Smooth muscle cell of the brain vasculature (primary cell): ENCODE data around the gene MAT1A.

ENCODE experiments used
- DNase-seq: peaks from one replicate; pipeline ENCODE4 v3.0.0-alpha.2; 2012; ENCODE audit warnings: low read depth, low spot score

Gene MAT1A

GRCh38 chr10:80283119-80283518 is 6.3 kb downstream of the MAT1A start:
- DNase-seq, result no peak

DNA sequence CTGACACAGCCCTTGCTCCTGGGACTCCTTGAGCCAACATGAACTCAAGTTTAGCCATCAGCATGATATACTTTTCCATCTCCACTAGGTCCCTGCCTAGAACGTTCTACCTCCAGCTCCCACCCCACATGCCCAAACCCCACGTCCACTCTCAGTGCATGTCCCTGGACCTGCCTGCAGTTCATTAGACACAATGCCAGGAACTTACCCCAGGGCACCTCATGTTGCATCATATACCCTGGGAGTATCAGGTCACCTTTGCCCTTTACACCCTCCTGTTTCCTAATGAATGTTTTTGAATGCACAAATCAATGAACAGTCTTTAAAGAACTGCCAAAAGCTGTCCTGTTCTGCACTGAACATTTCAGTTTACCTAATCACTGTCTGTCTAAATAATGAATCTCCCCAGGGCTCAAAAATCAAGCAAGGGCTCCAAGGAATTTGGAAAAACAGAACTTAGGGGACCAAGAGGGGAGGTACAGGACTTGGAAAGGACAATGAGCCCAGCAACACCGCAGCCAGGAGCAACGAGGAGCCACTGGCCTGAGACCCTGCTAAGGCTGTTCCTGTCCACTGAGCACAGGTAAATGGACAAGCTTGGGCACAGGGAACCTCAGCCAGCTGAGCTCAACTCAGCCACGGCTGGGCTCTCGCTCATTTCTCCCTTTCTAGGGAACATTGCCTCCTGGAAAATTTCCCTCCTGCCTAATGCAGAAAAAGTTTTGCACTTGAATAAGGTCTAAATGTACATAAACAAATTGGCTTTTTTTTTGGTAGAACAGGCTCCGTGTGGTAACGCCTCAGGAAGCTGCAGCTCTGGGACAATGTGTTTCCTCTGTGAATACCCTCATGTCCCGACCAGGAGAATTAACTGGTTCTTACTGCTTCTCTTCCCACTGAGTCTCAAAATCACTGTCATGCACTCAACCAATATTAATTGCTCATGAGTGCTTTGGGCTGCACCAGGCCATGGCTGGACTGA is 7.4 kb downstream of the MAT1A start:
- DNase-seq, result no peak

DNA sequence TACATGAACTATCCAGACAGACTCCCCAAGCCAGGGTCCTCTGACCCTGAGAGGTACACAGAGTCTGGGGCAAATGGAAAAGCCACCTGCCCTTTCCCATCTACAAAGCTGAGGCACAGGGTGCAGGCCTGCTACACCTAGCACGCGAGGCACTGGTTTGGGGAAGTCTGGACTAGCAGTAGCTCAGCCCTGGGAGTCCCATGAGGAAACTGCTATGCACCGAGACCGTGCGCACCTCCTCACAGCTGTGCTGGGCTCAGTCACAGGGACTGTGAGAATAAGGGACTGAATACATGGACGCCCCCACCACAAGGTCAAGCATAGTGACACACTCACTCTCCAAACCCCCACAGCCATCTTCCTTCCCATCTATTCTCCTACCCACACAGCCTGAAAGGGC is 8.2 kb downstream of the MAT1A start:
- no peak for DNase-seq

DNA sequence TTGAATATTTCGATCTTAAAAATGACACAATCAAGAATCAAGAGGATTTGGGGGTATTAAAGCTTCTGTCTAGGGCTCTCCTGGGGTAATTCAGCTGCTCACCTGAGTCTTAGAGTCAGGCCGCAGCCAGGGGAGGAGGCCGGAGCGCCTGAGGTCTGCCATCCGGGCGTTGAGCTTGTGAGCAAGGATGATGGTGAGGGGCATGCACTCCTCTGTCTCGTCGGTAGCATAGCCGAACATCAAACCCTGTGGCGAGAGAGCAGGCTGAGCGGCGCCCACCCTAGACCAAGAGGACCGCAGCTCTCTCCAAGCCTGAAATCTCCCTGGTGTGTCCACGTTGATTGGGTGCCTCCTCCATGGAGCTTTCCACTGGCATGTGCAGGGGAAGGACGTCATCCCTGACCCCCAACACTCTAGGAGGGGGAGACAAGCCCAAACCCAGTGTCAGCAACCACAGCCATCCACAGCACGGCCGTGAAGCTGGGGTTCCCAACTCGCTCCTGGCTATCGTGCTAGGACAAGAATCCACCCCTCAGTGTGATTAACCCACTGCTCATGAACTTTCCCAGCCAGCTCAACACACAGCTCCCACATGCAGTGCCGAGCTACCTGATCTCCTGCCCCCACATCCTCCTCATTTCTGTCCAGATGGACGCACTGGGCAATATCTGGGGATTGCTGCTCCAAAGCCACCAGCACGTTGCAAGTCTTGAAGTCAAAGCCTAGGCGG is 9.2 kb downstream of the MAT1A start:
- DNase-seq, result no peak

DNA sequence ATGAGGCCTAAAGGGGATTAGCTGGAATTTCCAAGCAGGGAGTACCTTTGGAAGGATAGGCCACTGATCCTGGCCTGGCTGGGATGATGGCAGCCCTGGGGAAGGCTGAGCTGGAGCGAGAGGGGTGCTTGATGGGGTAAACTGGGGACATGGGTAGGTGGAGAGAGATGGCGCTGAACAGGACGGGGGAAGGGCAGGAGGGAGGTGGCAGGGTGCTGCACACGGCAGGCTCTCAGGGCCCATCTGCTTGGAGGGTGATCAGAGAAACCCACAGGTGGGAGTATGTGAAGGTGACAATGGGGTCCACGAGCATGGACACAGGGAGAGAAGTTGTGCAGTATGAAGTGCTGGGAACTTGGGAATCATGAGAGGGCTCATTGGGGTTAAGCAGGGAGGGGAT is 10.3 kb downstream of the MAT1A start:
- DNase-seq, result no peak

GRCh38 chr10:80278480-80278879 is 11.0 kb downstream of the MAT1A start:
- DNase-seq, result no peak

- DNase-seq, result no peak
These were observed 11.7 kb downstream of the MAT1A start for GRCh38 chr10:80277567-80278250.

GRCh38 chr10:80277016-80277415 is 12.4 kb downstream of the MAT1A start:
- DNase-seq, result no peak

GRCh38 chr10:80276335-80276734 is 13.1 kb downstream of the MAT1A start:
- DNase-seq, result no peak

DNA sequence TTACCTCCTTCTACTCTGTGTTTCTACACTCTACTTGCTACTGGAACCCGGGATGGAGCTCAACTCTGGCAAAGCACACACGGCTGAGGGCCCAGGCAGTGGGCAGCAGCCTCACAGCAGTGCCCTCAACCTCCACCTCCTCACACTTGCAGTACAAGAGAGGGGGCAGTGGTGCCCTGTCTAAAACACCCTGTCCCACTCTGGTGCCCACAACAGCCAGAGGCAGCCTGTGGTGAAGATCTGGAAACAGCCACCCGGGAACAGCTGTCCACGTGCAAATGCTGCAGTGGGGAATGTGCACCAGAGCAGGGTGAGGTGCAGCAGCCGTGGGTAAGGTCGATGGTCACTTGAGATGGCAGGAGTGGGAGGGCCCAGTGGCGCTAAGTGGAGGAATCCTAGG is 13.7 kb downstream of the MAT1A start:
- no peak for DNase-seq

- no peak for DNase-seq
These were observed 14.3 kb downstream of the MAT1A start for GRCh38 chr10:80275135-80275498.

DNA sequence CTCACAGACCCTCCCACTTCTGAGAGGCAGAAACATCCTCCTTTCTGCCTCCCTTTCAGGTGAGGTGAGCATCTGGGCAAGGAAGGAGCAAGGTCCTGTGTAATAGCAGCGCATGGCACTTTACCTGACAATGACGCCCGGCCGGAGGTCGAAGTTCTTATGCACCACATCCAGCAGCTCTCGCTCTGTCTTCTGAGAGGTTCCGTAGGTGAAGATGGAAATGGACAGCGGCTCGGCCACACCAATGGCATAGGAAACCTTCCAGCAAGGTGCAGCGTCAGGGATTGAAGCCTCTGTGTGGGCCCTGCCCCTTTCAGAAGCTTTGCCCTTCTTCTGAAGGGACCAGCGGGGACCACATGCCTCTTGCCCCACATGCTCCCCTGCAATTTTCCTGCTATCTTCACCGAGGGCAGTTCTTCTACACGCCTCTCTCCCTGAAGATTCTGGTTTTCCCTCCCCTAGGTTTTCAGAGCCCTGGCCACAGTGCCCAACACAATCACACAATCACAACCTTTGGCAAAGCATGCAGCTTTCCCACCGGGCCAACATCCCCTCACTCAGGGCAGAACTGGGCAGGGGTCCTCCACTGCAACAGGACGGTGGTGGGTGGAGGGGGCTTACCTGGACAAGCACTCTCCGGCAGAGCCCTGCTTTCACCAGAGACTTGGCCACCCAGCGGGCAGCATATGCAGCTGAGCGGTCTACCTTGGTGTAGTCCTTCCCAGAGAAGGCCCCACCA is 14.9 kb downstream of the MAT1A start:
- no peak for DNase-seq

GRCh38 chr10:80273523-80274170 is 15.8 kb downstream of the MAT1A start:
- no peak for DNase-seq

DNA sequence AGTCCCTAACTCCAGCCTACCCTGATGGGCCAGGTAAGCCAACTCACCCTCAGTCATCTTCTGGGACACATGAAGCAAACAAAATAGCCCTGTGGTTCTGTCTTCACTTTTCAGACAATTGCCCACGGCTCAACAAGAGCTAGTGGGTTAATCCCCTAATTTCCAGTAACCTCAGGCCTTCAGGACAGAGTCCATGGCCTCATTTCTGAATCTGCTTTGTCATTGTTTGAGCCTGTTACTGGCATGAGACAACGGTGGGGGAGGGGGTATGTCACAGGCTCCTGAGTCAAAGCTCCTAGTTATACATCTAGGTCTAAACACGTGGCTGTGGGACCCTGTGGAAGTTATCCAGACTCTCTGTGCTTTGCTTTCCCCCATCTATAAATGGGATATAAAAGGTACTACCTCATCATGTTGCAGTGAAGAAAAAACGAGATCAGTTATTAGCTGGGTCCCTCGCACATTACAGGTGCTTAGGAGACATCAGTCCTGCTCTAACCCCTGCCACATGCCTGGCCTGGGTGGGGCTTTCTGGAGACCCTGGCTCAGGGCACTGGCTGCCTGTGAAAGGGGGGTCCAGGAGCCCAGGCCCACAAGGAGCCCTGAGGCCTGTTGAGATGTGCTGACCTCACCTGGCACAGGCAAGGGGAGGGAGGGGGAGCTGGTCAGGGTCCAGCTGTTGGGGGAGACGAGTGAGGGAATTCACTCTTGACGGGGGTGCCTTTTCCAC is 16.5 kb downstream of the MAT1A start:
- no peak for DNase-seq

GRCh38 chr10:80271416-80271815 is 18.0 kb downstream of the MAT1A start:
- DNase-seq, result no peak

DNA sequence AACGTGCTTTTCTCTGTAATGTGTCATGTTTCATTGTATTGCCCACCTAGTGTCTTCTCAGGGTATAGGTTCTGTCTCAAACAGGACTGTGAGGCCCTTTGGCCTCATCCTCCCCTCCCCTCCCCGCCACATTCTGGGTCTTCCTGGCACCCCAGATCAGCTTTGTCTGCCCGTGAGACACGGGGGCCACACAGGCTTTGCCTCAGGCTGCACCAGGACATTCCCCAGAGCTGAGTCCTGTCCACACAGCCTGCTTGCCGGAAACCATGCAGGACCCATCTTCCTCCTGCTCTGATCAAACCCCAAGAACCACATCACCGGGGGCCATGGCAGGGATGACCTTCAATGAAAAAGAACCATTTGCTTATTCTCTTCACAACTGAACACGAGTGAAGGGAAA is 18.6 kb downstream of the MAT1A start:
- no peak for DNase-seq

- DNase-seq, result no peak
These were observed 20.4 kb downstream of the MAT1A start for GRCh38 chr10:80268938-80269588.

GRCh38 chr10:80268266-80268665 is 21.2 kb downstream of the MAT1A start:
- no peak for DNase-seq

DNA sequence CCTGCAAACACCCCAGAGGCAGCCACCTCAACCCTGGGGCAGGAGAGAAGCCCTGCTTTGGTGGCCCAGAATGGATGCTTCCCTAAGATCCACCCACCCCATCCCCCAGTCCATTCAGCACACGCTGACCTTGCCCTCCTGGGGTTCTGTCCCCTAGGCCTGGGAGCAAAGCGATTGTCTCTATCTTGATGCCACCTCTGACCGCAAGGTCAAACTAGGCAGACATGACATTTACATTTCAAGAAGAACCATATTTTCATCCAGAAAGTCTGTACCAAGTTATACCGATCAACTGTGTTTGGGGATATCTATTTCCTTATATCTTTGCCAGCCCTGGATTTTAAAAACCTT is 23.0 kb downstream of the MAT1A start:
- DNase-seq, result no peak
